Measurements from ENCODE around the gene ZC3H10. TPM values are rescaled to one million over a fixed set of nuclear protein-coding genes. Genes with fewer than 3 reads are reported as not detected.

ZC3H10 gene
- total and polyA plus RNA-seq, 4 donors, result 1.3 to 5.2 (median 1.9) TPM

DNA sequence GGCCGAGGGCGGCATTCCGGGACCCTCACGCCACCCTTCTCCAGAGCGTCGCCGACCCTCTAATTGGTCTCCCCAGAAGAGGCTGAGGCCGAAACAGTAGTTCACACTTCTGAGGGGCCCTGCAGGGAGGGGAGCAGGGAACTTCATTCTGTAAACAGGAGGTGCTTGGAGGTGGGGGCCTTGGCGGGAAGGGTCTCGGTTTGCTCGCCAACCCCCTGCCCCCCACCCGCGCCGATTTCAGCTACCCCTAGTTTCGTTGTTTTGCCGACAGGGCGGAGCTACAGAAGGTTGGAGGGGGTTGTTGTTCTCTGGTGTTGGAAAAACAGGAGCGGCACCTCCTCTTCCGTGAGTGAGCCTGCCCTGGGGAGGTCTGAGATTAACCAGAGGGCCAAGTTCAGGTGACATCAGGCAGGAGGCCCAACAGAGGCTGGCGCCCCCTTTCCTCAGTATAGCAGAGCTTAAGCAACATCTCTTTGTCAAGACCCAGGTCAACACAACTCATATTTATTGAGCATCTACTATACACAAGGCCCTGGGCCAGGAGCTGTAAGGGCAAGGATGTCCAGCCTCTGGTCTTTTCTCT is 37.4 kb upstream of the ZC3H10 start:
- Histone ChIP-seq H3K27ac (ENCODE audit: low read depth in 1 of 2, low read length in 2 of 2) (peak overlapping the region; percentile 93 to 99), H3K9ac (ENCODE audit: low read depth in 1 of 2, low read length in 2 of 2) (peak overlapping the region; percentile 92), H3K36me3 (ENCODE audit: control insufficient read depth in 4 of 4, insufficient read depth in 3 of 4, low read depth in 1 of 4, low read length in 3 of 4) (peaks cover 2 to 10% (median 6%) of the 10 kb centered on the region in 4 donors), H3K4me1 (ENCODE audit: control insufficient read depth in 4 of 4, insufficient read depth in 4 of 4, low read length in 3 of 4) (peaks cover 10 to 34% (median 29%) of the 10 kb centered on the region in 4 donors), H3K27me3 (ENCODE audit: control insufficient read depth in 4 of 4, insufficient read depth in 4 of 4, low read length in 3 of 4) (no peaks in the 10 kb centered on the region), H3K4me3 (ENCODE audit: low read depth in 1 of 3, low read length in 3 of 3) (peak overlapping the region; percentile 59 to 88 (median 84)), H3K9me3 (ENCODE audit: control insufficient read depth in 4 of 4, low read length in 3 of 4) (no peaks in the 10 kb centered on the region)
- DNase-seq (ENCODE audit: low spot score), result peak; percentile 68
- WGBS, result 8% methylated on average over 20 of the region's 20 CpGs
- peak in 1 of 2 donors; percentile 55 for TF ChIP-seq EGR1 (IDR thresholded peaks at IDR 0.05; ENCODE audit: low read depth in 2 of 2)
- no peak for TF ChIP-seq NR2F2 (IDR thresholded peaks at IDR 0.05)
- peak; percentile 45 to 78 for TF ChIP-seq JUND (IDR thresholded peaks at IDR 0.05)
- peak; percentile 54 for TF ChIP-seq HNF4G (IDR thresholded peaks at IDR 0.05)
- TF ChIP-seq, protein P1, sequence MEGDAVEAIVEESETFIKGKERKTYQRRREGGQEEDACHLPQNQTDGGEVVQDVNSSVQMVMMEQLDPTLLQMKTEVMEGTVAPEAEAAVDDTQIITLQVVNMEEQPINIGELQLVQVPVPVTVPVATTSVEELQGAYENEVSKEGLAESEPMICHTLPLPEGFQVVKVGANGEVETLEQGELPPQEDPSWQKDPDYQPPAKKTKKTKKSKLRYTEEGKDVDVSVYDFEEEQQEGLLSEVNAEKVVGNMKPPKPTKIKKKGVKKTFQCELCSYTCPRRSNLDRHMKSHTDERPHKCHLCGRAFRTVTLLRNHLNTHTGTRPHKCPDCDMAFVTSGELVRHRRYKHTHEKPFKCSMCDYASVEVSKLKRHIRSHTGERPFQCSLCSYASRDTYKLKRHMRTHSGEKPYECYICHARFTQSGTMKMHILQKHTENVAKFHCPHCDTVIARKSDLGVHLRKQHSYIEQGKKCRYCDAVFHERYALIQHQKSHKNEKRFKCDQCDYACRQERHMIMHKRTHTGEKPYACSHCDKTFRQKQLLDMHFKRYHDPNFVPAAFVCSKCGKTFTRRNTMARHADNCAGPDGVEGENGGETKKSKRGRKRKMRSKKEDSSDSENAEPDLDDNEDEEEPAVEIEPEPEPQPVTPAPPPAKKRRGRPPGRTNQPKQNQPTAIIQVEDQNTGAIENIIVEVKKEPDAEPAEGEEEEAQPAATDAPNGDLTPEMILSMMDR (IDR thresholded peaks at IDR 0.05; ENCODE audit: low read depth, low read length, missing input control), result no peak
- TF ChIP-seq, protein P2, sequence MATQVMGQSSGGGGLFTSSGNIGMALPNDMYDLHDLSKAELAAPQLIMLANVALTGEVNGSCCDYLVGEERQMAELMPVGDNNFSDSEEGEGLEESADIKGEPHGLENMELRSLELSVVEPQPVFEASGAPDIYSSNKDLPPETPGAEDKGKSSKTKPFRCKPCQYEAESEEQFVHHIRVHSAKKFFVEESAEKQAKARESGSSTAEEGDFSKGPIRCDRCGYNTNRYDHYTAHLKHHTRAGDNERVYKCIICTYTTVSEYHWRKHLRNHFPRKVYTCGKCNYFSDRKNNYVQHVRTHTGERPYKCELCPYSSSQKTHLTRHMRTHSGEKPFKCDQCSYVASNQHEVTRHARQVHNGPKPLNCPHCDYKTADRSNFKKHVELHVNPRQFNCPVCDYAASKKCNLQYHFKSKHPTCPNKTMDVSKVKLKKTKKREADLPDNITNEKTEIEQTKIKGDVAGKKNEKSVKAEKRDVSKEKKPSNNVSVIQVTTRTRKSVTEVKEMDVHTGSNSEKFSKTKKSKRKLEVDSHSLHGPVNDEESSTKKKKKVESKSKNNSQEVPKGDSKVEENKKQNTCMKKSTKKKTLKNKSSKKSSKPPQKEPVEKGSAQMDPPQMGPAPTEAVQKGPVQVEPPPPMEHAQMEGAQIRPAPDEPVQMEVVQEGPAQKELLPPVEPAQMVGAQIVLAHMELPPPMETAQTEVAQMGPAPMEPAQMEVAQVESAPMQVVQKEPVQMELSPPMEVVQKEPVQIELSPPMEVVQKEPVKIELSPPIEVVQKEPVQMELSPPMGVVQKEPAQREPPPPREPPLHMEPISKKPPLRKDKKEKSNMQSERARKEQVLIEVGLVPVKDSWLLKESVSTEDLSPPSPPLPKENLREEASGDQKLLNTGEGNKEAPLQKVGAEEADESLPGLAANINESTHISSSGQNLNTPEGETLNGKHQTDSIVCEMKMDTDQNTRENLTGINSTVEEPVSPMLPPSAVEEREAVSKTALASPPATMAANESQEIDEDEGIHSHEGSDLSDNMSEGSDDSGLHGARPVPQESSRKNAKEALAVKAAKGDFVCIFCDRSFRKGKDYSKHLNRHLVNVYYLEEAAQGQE (IDR thresholded peaks at IDR 0.05), result peak; percentile 85
- peak in 1 of 2 donors; percentile 72 for TF ChIP-seq GABPA (IDR thresholded peaks at IDR 0.05 in 1 of 2, conservative IDR thresholded peaks at IDR 0.05 in 1 of 2)
- TF ChIP-seq RAD21 (IDR thresholded peaks at IDR 0.05), result peak in 1 of 2 donors; percentile 17
- peak; percentile 89 to 93 for TF ChIP-seq HNF4A (conservative IDR thresholded peaks at IDR 0.05)
- TF ChIP-seq RXRA (IDR thresholded peaks at IDR 0.05), result peak; percentile 75 to 87
- peak; percentile 73 for TF ChIP-seq SP1 (IDR thresholded peaks at IDR 0.05)
- peak; percentile 70 for TF ChIP-seq TAF1 (conservative IDR thresholded peaks at IDR 0.05)
- TF ChIP-seq, protein P3, sequence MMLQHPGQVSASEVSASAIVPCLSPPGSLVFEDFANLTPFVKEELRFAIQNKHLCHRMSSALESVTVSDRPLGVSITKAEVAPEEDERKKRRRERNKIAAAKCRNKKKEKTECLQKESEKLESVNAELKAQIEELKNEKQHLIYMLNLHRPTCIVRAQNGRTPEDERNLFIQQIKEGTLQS (IDR thresholded peaks at IDR 0.05), result peak; percentile 72
- peak; percentile 48 for TF ChIP-seq FOXA2 (IDR thresholded peaks at IDR 0.05)
- peak; percentile 77 for TF ChIP-seq YY1 (IDR thresholded peaks at IDR 0.05)
- no peak for TF ChIP-seq FOXA1 (IDR thresholded peaks at IDR 0.05)
- TF ChIP-seq, protein P4, sequence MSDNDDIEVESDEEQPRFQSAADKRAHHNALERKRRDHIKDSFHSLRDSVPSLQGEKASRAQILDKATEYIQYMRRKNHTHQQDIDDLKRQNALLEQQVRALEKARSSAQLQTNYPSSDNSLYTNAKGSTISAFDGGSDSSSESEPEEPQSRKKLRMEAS (IDR thresholded peaks at IDR 0.05), result peak; percentile 75
- TF ChIP-seq, protein P5, sequence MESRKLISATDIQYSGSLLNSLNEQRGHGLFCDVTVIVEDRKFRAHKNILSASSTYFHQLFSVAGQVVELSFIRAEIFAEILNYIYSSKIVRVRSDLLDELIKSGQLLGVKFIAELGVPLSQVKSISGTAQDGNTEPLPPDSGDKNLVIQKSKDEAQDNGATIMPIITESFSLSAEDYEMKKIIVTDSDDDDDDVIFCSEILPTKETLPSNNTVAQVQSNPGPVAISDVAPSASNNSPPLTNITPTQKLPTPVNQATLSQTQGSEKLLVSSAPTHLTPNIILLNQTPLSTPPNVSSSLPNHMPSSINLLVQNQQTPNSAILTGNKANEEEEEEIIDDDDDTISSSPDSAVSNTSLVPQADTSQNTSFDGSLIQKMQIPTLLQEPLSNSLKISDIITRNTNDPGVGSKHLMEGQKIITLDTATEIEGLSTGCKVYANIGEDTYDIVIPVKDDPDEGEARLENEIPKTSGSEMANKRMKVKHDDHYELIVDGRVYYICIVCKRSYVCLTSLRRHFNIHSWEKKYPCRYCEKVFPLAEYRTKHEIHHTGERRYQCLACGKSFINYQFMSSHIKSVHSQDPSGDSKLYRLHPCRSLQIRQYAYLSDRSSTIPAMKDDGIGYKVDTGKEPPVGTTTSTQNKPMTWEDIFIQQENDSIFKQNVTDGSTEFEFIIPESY (IDR thresholded peaks at IDR 0.05), result peak; percentile 84

Measured in liver (tissue), 9 donors.